Tibial nerve (tissue), 3 donors: Measurements from ENCODE around the gene TTC27.

ENCODE experiments used
- CTCF ChIP-seq, 5 experiments: fragments of 200-600 bp in 3 of 5; fragments of 450-650 bp in 2 of 5; sonication (generic) in 3 of 5; IDR thresholded peaks; one replicate each; pipeline ENCODE4 v1.5.1; 2016 to 2019; ENCODE audit warnings: antibody characterized with exemption in 5 of 5, mild to moderate bottlenecking in 3 of 5, moderate library complexity in 2 of 5
- POLR2A ChIP-seq, 2 donors: fragments of 450-650 bp; IDR thresholded peaks; one replicate each; pipeline ENCODE4 v1.6.1; 2017; ENCODE audit warnings: antibody characterized with exemption in 2 of 2, mild to moderate bottlenecking in 2 of 2, moderate library complexity in 2 of 2

DNA sequence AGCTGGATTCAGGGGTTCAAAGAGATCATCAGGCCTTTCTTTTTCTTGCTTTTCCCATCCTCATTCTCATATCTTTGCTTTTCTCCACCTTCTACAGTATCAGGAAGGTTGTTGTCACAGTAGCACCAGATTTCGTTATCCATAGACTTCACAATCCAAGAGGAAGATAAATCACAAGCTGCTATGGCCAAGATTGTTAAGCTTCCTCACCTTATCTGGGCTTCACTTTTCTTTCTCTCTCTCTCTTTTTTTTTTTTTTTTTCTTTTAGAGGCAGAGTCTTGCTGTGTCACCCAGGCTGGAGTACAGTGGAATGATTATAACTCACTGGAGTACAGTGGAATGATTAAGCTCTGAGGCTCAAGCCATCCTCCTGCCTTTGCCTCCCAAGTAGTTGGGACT lies 93.5 kb downstream of the TTC27 start:
- no peak for TF ChIP-seq CTCF (IDR thresholded peaks at IDR 0.05)
- TF ChIP-seq POLR2A (IDR thresholded peaks at IDR 0.05) = no peak
